OCI-LY1 (cell line): Measurements from ENCODE around the gene TPST2.

Source experiments
- H2AFZ ChIP-seq: fragments of 200-600 bp; sonication (generic), shearing (Covaris generic); 2 replicates; pipeline ENCODE4 v1.6.0; 2014; ENCODE audit warnings: antibody characterized with exemption, mild to moderate bottlenecking, low read length
- H3F3A ChIP-seq: fragments of 200-600 bp; sonication (generic), shearing (Covaris generic); 2 replicates; pipeline ENCODE4 v1.6.0; 2014; ENCODE audit warnings: mild to moderate bottlenecking, antibody characterized with exemption, low read length, moderate library complexity; ENCODE audit not compliant: insufficient read depth
- H3K27ac ChIP-seq: fragments of 200-600 bp; sonication (generic); 2 replicates; pipeline ENCODE4 v1.5.1; 2014; ENCODE audit warnings: low read length, mixed run types, mild to moderate bottlenecking, low read depth; ENCODE audit not compliant: poor library complexity, severe bottlenecking
- H3K27me3 ChIP-seq: fragments of 200-600 bp; sonication (generic); 2 replicates; pipeline ENCODE4 v1.6.0; 2014; ENCODE audit warnings: antibody characterized with exemption, mild to moderate bottlenecking, low read length, moderate library complexity; ENCODE audit not compliant: insufficient read depth
- H3K36me3 ChIP-seq: fragments of 200-600 bp; sonication (generic); 2 replicates; pipeline ENCODE4 v1.6.1; 2014; ENCODE audit warnings: mild to moderate bottlenecking, antibody characterized with exemption, low read length, moderate library complexity, mixed read lengths; ENCODE audit not compliant: insufficient read depth
- H3K4me1 ChIP-seq: fragments of 200-600 bp; sonication (generic); 2 replicates; pipeline ENCODE4 v1.5.1; 2014; ENCODE audit warnings: mild to moderate bottlenecking, low read length, moderate library complexity; ENCODE audit not compliant: insufficient read depth, severe bottlenecking
- H3K4me2 ChIP-seq: fragments of 200-600 bp; sonication (generic), shearing (Covaris generic); 2 replicates; pipeline ENCODE4 v1.6.1; 2014; ENCODE audit warnings: low read length
- H3K4me3 ChIP-seq: fragments of 200-600 bp; sonication (generic); 2 replicates; pipeline ENCODE4 v1.5.1; 2014; ENCODE audit warnings: low read length, low read depth, mild to moderate bottlenecking, mixed read lengths; ENCODE audit not compliant: poor library complexity, severe bottlenecking
- H3K79me2 ChIP-seq: fragments of 200-600 bp; shearing (Covaris generic); 2 replicates; pipeline ENCODE4 v1.6.1; 2016; ENCODE audit warnings: mixed run types, low read length, mixed read lengths; ENCODE audit not compliant: insufficient read depth
- H3K9ac ChIP-seq: fragments of 200-600 bp; sonication (generic), shearing (Covaris generic); 2 replicates; pipeline ENCODE4 v1.6.1; 2014; ENCODE audit warnings: mild to moderate bottlenecking, low read length, mixed read lengths
- H3K9me2 ChIP-seq: fragments of 200-600 bp; sonication (generic), shearing (Covaris generic); 2 replicates; pipeline ENCODE4 v1.6.1; 2014; ENCODE audit warnings: low read depth, mild to moderate bottlenecking, low read length, mixed read lengths
- H3K9me3 ChIP-seq: fragments of 200-600 bp; shearing (Covaris generic); 2 replicates; pipeline ENCODE4 v1.6.1; 2014; ENCODE audit warnings: low read length, mixed read lengths
- H4K20me1 ChIP-seq: fragments of 200-600 bp; sonication (generic), shearing (Covaris generic); 2 replicates; pipeline ENCODE4 v1.6.0; 2016; ENCODE audit warnings: mild to moderate bottlenecking, low read length; ENCODE audit not compliant: insufficient read depth
- CTCF ChIP-seq: fragments of 200-600 bp; sonication (generic), shearing (Covaris generic); IDR thresholded peaks from 2 replicates; pipeline ENCODE4 v1.5.1; 2017; ENCODE audit warnings: mild to moderate bottlenecking, antibody characterized with exemption, low read length, moderate library complexity, mixed read lengths
- EZH2 ChIP-seq: fragments of 200-600 bp; sonication (generic), shearing (Covaris generic); IDR thresholded peaks from 2 replicates; pipeline ENCODE4 v1.8.0; 2017; ENCODE audit warnings: borderline replicate concordance, mixed run types, mild to moderate bottlenecking, antibody characterized with exemption, low read length, moderate library complexity, mixed read lengths

Gene TPST2

GRCh38 chr22:26474682-26475081 is 115.2 kb downstream of the TPST2 start:
- Histone ChIP-seq H3K9me2 (no peaks in the 10 kb centered on the region), H2AFZ (no peak overlapping the region), H3K27me3 (no peaks in the 10 kb centered on the region), H3K4me2 (no peak overlapping the region), H3K27ac (no peak overlapping the region), H3K9ac (no peak overlapping the region), H3K36me3 (peaks cover 84% of the 10 kb centered on the region), H3K79me2 (peaks cover 13% of the 10 kb centered on the region), H4K20me1 (no peaks in the 10 kb centered on the region), H3K4me3 (no peak overlapping the region), H3F3A (no peaks in the 10 kb centered on the region), H3K4me1 (peaks cover 24% of the 10 kb centered on the region), H3K9me3 (no peaks in the 10 kb centered on the region)
- TF ChIP-seq CTCF, result no peak
- no peak for TF ChIP-seq EZH2
